ENCODE measurements around the gene MUC7.

DNA sequence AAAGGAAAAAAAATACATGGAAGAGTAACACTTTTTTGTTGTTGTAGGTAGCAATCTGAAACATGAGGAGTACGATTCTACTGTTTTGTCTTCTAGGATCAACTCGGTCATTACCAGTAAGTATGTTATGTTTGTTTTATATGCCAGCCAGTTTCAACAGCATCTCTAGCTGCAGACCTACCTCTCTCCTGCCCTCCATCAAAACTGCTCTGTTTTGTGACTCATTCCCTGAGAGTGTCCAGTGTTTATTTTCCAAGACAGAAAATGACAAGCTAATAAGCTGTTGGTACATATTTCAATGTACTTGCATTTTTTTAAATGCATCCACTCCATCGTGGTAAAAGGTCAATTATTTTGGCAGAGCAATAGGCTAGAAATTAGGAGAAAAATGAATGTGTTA is 46.7 kb downstream of the MUC7 start:
- TF ChIP-seq, protein P1, sequence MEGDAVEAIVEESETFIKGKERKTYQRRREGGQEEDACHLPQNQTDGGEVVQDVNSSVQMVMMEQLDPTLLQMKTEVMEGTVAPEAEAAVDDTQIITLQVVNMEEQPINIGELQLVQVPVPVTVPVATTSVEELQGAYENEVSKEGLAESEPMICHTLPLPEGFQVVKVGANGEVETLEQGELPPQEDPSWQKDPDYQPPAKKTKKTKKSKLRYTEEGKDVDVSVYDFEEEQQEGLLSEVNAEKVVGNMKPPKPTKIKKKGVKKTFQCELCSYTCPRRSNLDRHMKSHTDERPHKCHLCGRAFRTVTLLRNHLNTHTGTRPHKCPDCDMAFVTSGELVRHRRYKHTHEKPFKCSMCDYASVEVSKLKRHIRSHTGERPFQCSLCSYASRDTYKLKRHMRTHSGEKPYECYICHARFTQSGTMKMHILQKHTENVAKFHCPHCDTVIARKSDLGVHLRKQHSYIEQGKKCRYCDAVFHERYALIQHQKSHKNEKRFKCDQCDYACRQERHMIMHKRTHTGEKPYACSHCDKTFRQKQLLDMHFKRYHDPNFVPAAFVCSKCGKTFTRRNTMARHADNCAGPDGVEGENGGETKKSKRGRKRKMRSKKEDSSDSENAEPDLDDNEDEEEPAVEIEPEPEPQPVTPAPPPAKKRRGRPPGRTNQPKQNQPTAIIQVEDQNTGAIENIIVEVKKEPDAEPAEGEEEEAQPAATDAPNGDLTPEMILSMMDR (conservative IDR thresholded peaks at IDR 0.05), result no peak
- no peak for TF ChIP-seq EZH2 (IDR thresholded peaks at IDR 0.05; ENCODE audit: low read depth)

Data from PC-9 (cell line).